GM18508 (cell line): Measurements from ENCODE around the gene BRD4.

Experiments
- ATAC-seq: cut with Tn5 transposase; IDR thresholded peaks from one replicate; pipeline ENCODE4 v1.9.1; 2021; ENCODE audit warnings: moderate number of reproducible peaks; ENCODE audit not compliant: insufficient read depth, unreplicated experiment

Gene BRD4

DNA sequence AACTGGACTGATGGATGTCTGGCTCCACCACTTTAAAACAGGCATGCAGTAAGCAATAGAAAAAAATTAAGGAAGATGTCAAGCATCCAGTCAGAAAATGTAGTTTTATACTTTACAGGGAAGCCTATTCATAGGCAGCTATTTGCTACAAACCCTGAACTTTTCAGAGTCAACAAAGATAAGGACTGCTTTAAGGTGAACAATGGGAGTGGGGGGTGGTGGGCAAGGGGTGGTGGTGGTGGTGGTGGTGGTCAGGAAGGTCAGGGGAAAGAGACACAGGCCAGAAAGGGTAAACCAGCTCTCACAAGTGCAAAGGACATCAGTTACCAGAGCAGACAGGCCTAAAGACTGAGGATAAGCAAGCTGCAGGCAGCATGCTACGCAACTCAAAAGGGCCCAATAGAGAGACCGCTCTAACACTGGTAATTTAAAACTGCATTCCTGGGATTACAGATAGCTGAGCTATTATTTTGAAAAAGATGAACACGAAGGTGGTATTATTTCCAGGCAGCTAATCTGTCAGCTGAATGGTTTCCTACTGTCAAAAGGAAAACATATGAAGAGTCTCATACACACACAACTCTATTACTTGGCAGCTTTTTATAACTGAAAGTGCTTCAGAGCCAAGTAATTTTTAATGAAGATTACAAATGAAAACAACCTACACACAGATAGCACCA lies 14.8 kb downstream of the BRD4 start:
- no peak for ATAC-seq

GRCh38 chr19:15316498-15316897 lies 15.8 kb downstream of the BRD4 start:
- ATAC-seq = no peak

- no peak for ATAC-seq
These were observed 17.2 kb downstream of the BRD4 start for GRCh38 chr19:15315101-15315500.

- ATAC-seq = no peak
These were observed 18.6 kb downstream of the BRD4 start for GRCh38 chr19:15313649-15314279.

- no peak for ATAC-seq
These were observed 25.2 kb downstream of the BRD4 start for GRCh38 chr19:15307169-15307568.

GRCh38 chr19:15305582-15306334 lies 26.6 kb downstream of the BRD4 start:
- ATAC-seq = no peak

- ATAC-seq = no peak
These were observed 28.1 kb downstream of the BRD4 start for GRCh38 chr19:15304140-15304705.

- no peak for ATAC-seq
These were observed 29.1 kb downstream of the BRD4 start for GRCh38 chr19:15303105-15303780.

DNA sequence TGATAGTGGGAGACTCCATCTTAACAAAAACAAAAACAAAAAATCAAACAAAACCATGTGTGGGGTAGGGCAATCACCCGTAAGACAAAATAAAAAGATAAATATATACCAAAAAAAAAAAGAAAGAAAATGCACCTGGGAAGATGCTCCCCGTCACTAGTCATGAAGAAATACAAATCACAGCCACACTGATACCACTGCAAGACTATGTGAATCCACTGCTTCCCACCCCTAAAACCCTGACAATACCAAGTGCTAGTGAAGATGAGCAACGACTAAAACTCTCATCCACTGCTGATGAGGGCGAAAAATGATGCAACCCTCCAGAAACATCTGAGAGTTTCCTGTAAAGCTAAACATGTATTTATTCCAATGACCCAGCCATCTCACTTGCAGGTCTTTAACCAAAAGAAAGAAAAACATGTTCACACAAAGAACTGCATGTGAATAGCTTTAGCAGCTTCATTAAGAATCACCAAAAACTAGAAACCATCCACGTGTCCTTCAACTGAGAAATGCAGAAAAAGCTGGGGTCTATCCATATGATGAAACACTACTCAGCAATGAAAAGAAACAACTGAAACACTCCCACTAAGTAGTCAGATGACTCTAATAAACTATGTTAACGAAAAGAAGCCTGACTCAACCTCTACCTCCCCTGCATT lies 31.7 kb downstream of the BRD4 start:
- no peak for ATAC-seq

DNA sequence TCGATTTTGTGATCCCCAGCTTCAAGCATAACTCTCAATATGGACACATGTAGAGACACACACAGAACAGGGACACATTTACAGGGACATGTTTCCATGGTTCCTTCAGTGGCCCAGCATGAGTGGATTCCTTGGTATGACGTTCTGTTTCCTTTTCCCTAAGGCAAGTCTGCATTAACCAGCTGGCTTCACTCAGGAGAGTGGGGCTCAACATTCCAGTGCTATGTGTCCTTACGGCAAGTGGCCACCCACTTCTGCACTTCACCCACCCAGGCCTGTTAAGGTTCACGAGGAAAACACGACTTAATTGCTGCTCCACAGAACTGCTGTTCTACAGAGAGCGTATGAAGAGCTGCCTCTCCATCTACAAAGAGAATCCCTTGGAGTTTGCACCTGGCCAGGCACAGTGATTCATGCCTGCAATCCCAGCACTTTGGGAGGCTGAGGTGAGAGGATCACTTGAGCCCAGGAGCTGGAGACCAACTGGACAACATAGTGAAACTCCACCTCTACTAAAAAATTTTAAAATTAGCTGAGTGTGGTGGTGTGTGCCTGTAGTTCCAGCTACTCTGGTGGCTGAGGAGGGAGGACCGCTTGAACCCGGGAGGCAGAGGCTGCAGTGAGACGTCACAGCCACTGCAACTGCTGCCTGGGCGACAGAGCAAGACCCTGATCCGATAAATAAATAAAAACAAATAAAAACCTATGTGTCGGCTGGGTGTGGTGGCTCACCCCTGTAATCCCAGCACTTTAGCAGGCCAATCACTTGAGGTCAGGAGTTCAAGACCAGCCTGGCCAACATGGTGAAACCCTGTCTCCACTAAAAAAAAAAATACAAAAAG lies 32.5 kb downstream of the BRD4 start:
- ATAC-seq = no peak

DNA sequence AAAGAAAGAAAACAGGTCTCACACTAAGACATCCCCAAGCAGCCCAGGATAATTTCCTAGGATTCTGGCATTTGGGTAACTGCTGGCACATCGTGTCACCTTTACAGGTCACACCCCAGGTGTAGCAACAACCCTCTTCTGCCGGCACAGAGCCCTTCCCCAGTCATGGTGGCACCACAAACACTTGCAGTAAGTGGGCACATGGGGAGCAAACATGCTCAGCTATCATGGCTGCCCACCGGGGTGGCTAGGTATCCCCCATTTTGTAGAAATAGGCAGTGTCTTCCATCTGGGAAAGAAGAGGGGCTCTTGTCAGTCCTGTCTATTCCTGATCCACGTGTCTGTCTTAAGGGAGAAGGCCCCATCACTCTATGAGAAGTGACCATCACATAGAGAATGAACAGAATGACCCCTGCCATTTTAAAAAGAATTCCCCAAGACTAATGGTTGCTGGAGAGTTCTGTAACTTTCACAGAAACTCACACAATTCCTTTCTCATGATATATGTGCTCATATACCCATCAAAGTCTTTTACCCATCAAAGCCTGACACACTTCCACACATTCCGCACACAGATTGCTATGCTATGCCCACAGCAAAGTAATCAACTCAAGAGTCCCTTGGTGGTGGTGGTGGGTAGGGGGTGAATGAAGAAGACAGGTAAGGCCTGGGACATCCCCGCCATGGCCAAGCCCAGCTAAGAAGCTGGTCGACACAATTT lies 33.3 kb downstream of the BRD4 start:
- no peak for ATAC-seq

DNA sequence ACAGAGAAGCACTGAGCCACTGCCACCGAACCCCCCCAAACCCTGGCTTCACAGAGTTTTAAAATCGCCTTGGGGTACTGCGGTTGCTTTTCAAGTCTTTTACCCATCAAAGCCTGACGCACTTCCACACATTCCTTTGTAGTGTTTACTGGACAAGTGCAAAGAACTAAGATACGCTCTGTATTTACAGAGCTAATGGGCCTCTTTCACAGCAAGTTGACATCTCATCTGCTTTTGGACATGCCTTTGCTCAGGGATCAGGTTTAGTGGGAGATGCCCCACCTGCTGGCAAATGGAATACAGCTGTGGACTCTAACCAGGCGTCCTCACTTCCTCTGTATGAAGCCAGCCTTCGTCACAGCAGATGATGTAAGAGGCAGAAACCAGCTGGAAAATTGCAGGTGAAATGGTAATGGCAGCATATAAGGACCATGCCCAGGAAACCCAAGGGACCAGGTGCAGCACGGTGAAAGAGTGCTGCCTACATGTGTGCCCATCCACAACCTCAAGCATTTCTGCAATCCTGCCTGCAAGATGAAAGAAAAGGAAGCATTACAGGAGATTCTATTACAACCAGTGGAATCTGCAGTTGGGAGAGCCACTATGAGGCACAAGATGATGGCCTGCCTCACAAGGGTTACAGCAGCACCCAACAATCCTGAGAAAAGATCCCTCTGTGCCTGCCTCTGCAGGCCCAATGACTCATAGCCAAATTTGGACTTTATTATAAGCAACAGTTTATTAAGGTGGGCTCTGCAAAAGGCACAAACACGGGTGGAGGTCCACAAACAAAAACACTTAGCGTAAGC lies 34.7 kb downstream of the BRD4 start:
- ATAC-seq = no peak

- no peak for ATAC-seq
These were observed 35.4 kb downstream of the BRD4 start for GRCh38 chr19:15296841-15297415.

DNA sequence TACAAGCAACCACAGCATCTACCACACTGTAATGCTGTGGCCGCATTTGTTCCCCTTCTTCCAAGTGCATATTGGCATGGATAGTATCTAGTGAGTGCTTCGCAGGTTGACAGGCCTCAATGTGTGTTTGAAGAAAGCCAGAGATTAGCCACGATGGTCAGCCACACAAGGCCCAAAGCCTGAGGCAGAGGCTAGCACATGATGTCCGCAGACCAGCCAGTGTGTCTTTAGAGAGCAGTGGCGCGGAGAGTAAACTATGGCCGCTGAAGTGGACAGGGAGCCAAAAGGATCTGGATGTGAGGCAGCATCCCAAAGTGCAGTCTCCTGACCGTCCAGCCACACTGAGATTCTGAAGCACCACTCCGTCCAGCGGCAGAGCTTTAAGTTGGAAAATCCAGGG lies 36.0 kb downstream of the BRD4 start:
- ATAC-seq = no peak

DNA sequence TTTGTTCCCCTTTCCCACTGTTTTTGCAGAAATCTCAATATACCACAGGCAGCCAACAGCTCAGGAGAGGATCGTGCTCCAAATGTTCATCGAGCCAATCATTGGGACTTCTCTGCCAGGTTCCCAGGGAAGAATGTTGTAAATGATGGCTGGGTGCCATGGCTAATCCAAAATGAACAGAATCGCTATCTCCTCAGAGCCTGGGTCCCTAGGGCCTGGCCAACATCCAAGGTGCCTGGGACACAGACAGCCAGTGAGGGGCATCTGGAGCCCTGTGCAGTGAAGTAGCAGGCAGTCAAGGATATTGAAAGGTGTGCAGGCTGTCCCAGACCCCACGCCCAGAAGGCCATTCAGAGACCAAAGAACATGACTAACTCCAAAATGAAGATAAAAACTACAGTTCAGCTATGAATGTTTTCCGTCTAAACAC lies 37.8 kb downstream of the BRD4 start:
- no peak for ATAC-seq

GRCh38 chr19:15293781-15294491 lies 38.4 kb downstream of the BRD4 start:
- no peak for ATAC-seq
